ENCODE data around the gene IRF2BP2.

GRCh38 chr1:234628089-234628488 is 18.1 kb upstream of the IRF2BP2 start:
- TF ChIP-seq CTCF (conservative IDR thresholded peaks at IDR 0.05; ENCODE audit: low read depth, low read length) (no peak), EZH2 (IDR thresholded peaks at IDR 0.05; ENCODE audit: low read length, unreplicated experiment) (no peak), EZH2phosphoT487 (IDR thresholded peaks at IDR 0.05; ENCODE audit: borderline replicate concordance, low read length) (no peak)

Data from PC-3 (cell line).